ENCODE results near the gene LRRC8D.

LRRC8D gene

GRCh38 chr1:89890085-89890752 lies 69.4 kb downstream of the LRRC8D start:
- in situ Hi-C loops (cut with HindIII; ENCODE audit: low sequenced_read_pairs): no loop called here

DNA sequence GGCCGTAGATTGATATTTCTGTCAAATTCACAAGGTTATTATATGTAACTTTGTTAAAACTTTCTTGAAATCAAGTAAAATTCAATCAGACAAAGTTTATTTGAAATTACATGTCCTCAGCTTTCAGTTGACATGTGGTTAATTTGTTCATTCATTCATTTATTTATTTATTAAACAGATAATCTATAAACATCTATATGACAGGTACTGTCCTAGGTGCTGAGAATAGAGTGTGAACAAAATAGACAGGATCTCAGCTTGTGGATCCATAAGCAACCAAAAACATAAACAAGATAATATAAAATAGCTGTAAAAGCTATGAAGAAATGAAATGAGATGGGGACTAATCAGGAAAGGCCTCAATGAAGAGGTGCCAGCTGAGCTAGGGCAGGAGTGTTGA lies 72.0 kb downstream of the LRRC8D start:
- in situ Hi-C loops (cut with HindIII; ENCODE audit: low sequenced_read_pairs): no loop called here

DNA sequence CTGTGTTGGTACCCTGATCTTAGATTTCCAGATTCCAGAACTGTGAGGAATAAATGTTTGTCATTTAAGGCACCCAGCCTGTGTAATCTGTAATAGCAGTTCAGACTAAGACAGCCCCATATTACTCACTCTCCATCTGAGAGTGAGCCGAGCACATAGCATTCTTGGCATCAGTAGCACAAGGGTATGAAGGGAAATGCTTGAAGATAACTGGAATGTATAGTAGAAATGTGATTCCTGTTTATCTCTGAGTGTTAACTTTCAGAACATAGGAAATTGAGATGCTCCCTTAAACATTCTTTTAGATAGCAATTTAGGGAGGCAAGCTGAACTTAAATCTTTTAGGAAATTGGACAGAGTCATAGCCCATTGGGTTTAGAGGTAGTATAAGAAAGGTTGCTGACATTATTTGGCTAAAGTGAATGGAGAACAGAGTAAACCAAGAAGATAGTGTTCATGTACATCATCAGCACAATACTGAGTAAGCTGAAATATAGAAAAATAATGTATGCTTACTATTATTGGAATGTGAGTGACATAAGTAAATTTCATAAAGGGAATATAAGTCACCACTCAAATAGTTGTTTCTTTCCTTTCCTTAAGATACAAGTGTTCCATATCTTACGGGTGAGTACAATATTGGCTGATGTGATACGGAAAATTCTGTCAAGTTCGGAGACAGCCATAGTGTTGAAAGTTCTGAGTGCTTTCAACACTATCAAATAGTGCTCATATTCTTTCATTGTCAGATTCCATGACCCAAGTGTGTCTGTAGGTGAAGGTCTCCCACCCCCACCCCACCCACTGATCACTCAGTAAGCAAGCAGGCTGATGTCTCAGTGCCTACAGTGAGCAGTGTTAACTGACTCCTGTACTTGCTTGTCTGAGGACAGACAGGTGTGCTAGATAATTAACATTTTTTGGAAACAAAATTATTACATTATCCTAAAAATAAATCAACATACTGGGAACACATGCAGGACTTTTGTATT lies 73.7 kb downstream of the LRRC8D start:
- in situ Hi-C loops (cut with HindIII; ENCODE audit: low sequenced_read_pairs): no loop called here

DNA sequence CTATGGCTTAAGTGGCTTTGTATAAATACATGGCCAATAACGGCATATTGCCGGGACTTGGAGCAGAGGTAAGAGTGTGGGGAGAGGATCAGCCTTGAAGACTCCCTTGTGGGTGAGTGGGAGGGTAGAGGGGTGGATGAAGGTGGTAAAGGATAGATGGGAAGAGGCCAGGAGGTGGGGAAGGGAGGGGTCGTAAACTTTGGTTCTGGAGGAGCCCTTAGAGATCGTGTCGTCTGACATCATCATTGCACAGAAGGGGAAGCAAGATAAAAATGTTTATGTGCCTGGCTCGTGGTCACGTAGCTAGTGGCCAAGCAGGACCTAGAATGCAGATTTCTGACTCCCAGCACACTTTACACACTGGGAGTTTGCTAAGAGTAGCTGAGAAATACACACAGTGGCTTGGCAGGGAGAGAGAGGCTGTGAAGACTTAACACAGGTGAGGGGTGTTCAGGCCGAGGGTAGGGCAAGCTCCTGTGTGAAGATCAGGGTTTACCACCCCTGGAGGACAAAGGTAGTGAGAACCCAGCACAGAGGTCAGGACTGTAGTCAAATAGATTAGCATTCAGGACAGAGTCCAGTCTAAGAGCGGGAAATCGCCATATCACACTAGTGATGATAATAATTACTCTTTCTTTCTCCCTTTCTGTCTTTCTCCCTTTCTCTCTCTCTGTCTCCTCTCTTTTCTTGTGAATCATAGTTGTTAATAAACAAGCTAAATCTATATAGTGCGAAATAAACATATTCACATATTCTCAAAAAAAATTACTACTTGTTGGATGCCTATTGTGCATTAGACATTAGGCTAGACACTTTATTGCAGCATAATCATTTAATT lies 75.5 kb downstream of the LRRC8D start:
- in situ Hi-C loops (cut with HindIII; ENCODE audit: low sequenced_read_pairs): no loop called here

GRCh38 chr1:89897347-89898133 lies 76.7 kb downstream of the LRRC8D start:
- in situ Hi-C loops (cut with HindIII; ENCODE audit: low sequenced_read_pairs): no loop called here

GRCh38 chr1:89898150-89898549 lies 77.3 kb downstream of the LRRC8D start:
- in situ Hi-C loops (cut with HindIII; ENCODE audit: low sequenced_read_pairs): no loop called here

DNA sequence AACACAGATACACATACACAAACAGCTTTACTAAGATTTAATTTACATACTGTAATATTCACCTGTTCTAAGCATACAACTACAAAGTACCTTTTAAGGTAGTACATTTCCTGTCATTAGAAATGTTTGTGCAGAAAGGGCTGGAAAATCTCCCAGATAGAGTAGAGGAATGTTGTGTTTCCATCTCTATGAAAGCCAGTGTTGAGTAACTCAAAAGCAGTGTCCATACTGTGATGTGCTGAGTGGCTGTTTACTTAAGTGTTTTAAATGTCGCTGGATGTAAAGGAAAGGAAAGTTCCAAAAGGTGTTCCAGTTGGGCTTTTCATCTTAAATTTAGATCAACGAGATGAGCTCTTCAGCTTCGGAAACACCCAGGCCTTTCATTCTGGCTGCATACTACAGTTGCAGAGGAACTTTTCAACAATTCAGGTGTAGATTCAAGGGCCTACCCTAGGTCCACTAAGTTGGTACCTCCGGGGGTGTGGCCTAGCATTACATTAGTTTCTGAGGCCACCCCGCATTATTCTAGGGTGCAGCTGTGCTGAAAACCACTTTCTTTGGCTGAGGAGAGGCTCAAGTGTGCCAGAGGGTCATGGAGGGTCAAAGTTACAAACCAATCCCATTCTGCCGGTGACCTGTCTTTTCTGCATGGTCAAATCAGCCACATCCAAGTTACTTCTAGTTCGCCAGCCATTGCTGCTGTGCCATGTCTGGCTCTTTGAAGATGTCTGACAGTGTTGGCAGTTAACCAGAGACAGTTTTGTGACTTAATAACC lies 78.1 kb downstream of the LRRC8D start:
- in situ Hi-C loops (cut with HindIII; ENCODE audit: low sequenced_read_pairs): no loop called here

DNA sequence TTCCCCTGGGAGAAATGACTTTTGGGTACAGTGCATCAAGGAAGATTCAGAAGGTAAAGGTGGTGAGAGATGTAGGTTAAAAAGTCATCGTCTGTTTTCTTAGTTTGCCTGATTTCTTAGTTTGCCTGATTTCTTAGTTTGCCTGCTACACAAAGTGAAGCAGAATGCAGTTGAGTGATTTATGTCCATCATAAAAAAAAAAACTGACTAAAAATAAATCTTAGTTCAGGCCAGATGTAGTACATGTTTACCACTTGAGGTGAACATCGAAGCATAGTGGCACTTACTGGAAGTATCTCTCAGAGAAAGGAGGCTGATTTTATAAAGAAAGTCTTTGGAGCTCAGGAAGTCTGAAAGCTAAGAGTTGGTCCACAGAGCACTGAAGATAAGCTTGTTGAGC lies 79.5 kb downstream of the LRRC8D start:
- in situ Hi-C loops (cut with HindIII; ENCODE audit: low sequenced_read_pairs): no loop called here

- in situ Hi-C loops (cut with HindIII; ENCODE audit: low sequenced_read_pairs): no loop called here
Measured at GRCh38 chr1:89900791-89901708, 80.2 kb downstream of the LRRC8D start.

DNA sequence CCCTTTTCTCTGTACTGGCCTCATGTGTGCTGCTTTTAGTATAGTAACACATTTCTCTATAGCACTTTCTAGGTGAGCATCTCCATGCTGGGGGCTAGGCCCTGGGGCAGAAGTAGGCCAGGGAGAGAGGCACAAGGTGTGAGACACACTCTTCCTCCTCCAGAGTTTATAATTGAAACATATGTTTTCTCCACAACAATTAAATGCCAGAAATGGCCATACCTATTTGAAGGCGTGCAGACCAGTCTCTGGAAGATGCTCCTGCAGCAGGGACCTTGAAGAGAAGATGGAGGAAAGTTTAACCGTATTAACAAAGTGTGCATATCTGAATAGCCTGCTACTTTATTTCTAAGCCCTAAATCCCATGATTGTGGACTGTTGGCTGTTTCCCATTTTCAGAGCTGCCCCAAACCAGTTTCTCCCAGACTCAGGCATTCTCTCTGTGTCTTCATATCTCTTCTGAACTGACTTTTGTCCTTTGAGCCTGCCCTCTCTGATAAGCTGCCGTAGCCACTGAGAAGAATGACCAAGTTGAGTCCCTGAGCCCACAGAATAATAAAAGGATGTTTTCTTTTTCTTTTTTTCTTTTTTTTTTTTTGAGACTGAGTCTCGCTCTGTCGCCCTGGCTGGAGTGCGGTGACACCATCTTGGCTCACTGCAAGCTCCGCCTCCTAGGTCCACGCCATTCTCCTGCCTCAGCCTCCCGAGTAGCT lies 81.3 kb downstream of the LRRC8D start:
- in situ Hi-C loops (cut with HindIII; ENCODE audit: low sequenced_read_pairs): no loop called here

- in situ Hi-C loops (cut with HindIII; ENCODE audit: low sequenced_read_pairs): no loop called here
Measured at GRCh38 chr1:89903550-89903949, 82.7 kb downstream of the LRRC8D start.

- in situ Hi-C loops (cut with HindIII; ENCODE audit: low sequenced_read_pairs): no loop called here
Measured at GRCh38 chr1:89904219-89904980, 83.6 kb downstream of the LRRC8D start.

- in situ Hi-C loops (cut with HindIII; ENCODE audit: low sequenced_read_pairs): no loop called here
Measured at GRCh38 chr1:89905395-89906058, 84.7 kb downstream of the LRRC8D start.

DNA sequence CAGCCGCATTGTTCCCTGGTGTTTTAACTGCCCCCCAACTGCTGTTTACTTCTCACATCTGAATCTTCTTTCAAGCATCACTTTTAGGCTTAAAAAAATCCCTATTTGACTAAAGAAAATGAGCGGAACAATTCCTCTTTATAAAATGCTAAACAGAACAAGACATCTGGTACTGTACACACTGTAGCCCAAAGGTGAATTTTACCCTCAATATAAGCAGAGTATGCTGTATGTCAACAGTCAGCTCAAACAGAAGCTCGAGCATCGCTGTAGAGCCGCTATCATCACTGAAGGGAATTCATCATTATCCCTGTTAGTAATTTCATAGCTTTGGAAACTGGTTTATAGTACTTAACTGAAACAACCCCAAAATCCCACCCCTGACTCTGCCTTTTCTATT lies 85.3 kb downstream of the LRRC8D start:
- in situ Hi-C loops (cut with HindIII; ENCODE audit: low sequenced_read_pairs): no loop called here

- in situ Hi-C loops (cut with HindIII; ENCODE audit: low sequenced_read_pairs): no loop called here
Measured at GRCh38 chr1:89907727-89908212, 86.9 kb downstream of the LRRC8D start.

DNA sequence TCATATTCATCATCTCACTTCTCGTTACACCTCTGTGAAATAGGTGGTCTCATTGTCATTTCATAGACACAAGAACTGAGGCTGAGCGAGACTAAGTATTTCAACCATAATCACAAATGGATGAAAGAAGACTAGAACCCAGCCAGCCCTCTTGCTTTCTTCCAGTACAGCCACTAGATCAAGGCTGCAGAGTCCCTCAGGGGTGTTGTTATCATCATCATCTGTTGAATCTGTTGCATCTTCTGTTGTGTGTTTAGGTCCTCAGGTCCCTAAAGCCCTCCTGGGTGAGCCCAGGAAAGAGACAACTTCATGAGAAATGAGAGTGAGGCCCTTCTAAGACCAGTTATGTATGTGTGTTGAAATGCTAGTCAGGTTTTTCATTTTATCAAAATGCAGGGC lies 87.4 kb downstream of the LRRC8D start:
- in situ Hi-C loops (cut with HindIII; ENCODE audit: low sequenced_read_pairs): no loop called here
